Natural killer cell (primary cell): ENCODE results near the gene SLC9C1. TPM values are rescaled to one million over a fixed set of nuclear protein-coding genes. Genes with fewer than 3 reads are reported as not detected.

Experiments used
- ATAC-seq, 3 donors: fragments of 150-1000 bp in 2 of 3; fragments of 200-7000 bp in 1 of 3; cut with Tn5 transposase; 1 replicate in 1 of 3; 2 replicates in 2 of 3; pipeline ENCODE4 v1.10.0; 2021; ENCODE audit warnings: mild to moderate bottlenecking in 2 of 3, moderate library complexity in 2 of 3
- DNase-seq, 2 donors: peaks; one replicate each; pipeline versions ENCODE4 v3.0.0 to v3.0.0-alpha.2; 2013 to 2021; ENCODE audit warnings: mixed read lengths in 1 of 2
- H3K27ac ChIP-seq: one replicate; pipeline ENCODE4 v1.5.1; 2013; ENCODE audit warnings: mild to moderate bottlenecking, low read length
- H3K27me3 ChIP-seq: one replicate; pipeline ENCODE4 v1.6.1; 2013; ENCODE audit warnings: low read length; ENCODE audit not compliant: control insufficient read depth, insufficient read depth
- H3K36me3 ChIP-seq: one replicate; pipeline ENCODE4 v1.6.1; 2013; ENCODE audit warnings: low read length; ENCODE audit not compliant: control insufficient read depth, insufficient read depth
- H3K4me1 ChIP-seq: one replicate; pipeline ENCODE4 v1.6.1; 2013; ENCODE audit warnings: low read length; ENCODE audit not compliant: control insufficient read depth, insufficient read depth
- H3K4me3 ChIP-seq: one replicate; pipeline ENCODE4 v1.5.1; 2013; ENCODE audit warnings: low read length
- H3K9me3 ChIP-seq: one replicate; pipeline ENCODE4 v1.6.1; 2013; ENCODE audit warnings: low read length; ENCODE audit not compliant: control insufficient read depth, insufficient read depth
- H3K27ac Mint-ChIP-seq, 2 donors: one replicate each; pipeline ENCODE4 v1.8.0; 2022; ENCODE audit warnings: mild to moderate bottlenecking in 2 of 2, mixed read lengths in 2 of 2, moderate library complexity in 1 of 2
- H3K27me3 Mint-ChIP-seq, 2 donors: one replicate each; pipeline ENCODE4 v1.8.0; 2022; ENCODE audit warnings: low read depth in 2 of 2, mixed read lengths in 2 of 2
- H3K36me3 Mint-ChIP-seq: one replicate; pipeline ENCODE4 v1.8.0; 2022; ENCODE audit warnings: mixed read lengths
- H3K4me1 Mint-ChIP-seq, 2 donors: one replicate each; pipeline ENCODE4 v1.8.0; 2022; ENCODE audit warnings: mixed read lengths in 2 of 2
- H3K4me3 Mint-ChIP-seq: one replicate; pipeline ENCODE4 v1.8.0; 2022; ENCODE audit warnings: mild to moderate bottlenecking, moderate library complexity, mixed read lengths
- H3K9me3 Mint-ChIP-seq, 2 donors: one replicate each; pipeline ENCODE4 v1.8.0; 2022; ENCODE audit warnings: mixed read lengths in 2 of 2
- CTCF ChIP-seq: fragments of 200-600 bp; IDR thresholded peaks from one replicate; pipeline ENCODE4 v1.8.0; 2022; ENCODE audit warnings: antibody characterized with exemption
- WGBS: methylation state at CpG from one replicate; pipeline ENCODE4 v1.1.7; 2013; ENCODE audit warnings: missing lambda C conversion rate; ENCODE audit not compliant: insufficient coverage; 5-methylcytosine and 5-hydroxymethylcytosine counted together
- intact Hi-C: fragments of 100-400 bp; cut with micrococcal nuclease; formaldehyde crosslinking; loops from one replicate; pipeline ENCODE4 v1.14.2; 2022
- total RNA-seq, 4 donors: library from RNA; stranded (reverse); fragments of 120-200 nt in 1 of 4; gene quantifications; one replicate each; pipeline versions ENCODE4 v1.2.3 to v1.2.4, GENCODE V29; 2013 to 2022

Gene SLC9C1
- total RNA-seq, 3 donors from 2014 or later (not counting 1 experiment from before 2014, with no cell fraction given), result not detected

- DNase-seq, result no peak
- ATAC-seq, result no peak
- Mint-ChIP-seq H3K27ac (no peak overlapping the region), H3K4me3 (no peak overlapping the region), H3K27me3 (peaks cover 0 to 2% of the 10 kb centered on the region in 2 donors), H3K36me3 (no peaks in the 10 kb centered on the region), H3K4me1 (no peaks in the 10 kb centered on the region), H3K9me3 (no peaks in the 10 kb centered on the region)
- H3K36me3 ChIP-seq, result no peaks in the 10 kb centered on the region
- H3K4me3 ChIP-seq, result no peak overlapping the region
- H3K27ac ChIP-seq, result no peak overlapping the region
- no peak for TF ChIP-seq CTCF
- intact Hi-C loops, result no loop called here
- WGBS, result 74% methylated on average over 4 of the region's 7 CpGs
- no peaks in the 10 kb centered on the region for H3K9me3 ChIP-seq
- H3K27me3 ChIP-seq, result no peaks in the 10 kb centered on the region
- peaks cover 8% of the 10 kb centered on the region for H3K4me1 ChIP-seq
Measured at GRCh38 chr3:112308151-112308911, 14.3 kb upstream of the SLC9C1 start.

- Mint-ChIP-seq H3K27me3 (no peaks in the 10 kb centered on the region), H3K9me3 (no peaks in the 10 kb centered on the region), H3K4me3 (no peak overlapping the region), H3K27ac (no peak overlapping the region), H3K4me1 (no peaks in the 10 kb centered on the region), H3K36me3 (no peaks in the 10 kb centered on the region)
- H3K4me1 ChIP-seq, result peaks cover 9% of the 10 kb centered on the region
- H3K4me3 ChIP-seq, result no peak overlapping the region
- ATAC-seq (no peak), DNase-seq (no peak)
- intact Hi-C loops, result no loop called here
- 66% methylated on average over 2 of the region's 4 CpGs for WGBS
- H3K27me3 ChIP-seq, result no peaks in the 10 kb centered on the region
- no peak overlapping the region for H3K27ac ChIP-seq
- H3K9me3 ChIP-seq, result no peaks in the 10 kb centered on the region
- no peaks in the 10 kb centered on the region for H3K36me3 ChIP-seq
- TF ChIP-seq CTCF, result no peak
Measured at GRCh38 chr3:112307557-112307956, 13.5 kb upstream of the SLC9C1 start.

- H3K36me3 Mint-ChIP-seq, result no peaks in the 10 kb centered on the region
- H3K36me3 ChIP-seq, result no peaks in the 10 kb centered on the region
- H3K4me1 Mint-ChIP-seq, result no peaks in the 10 kb centered on the region
- intact Hi-C loops, result no loop called here
- ATAC-seq (no peak), DNase-seq (no peak)
- no peak for TF ChIP-seq CTCF
- H3K27ac Mint-ChIP-seq, result no peak overlapping the region
- H3K27me3 Mint-ChIP-seq, result no peaks in the 10 kb centered on the region
- H3K27ac ChIP-seq, result no peak overlapping the region
- 98% methylated on average over 8 of the region's 9 CpGs for WGBS
- no peak overlapping the region for H3K4me3 Mint-ChIP-seq
- no peak overlapping the region for H3K4me3 ChIP-seq
- no peaks in the 10 kb centered on the region for H3K27me3 ChIP-seq
- H3K4me1 ChIP-seq, result peaks cover 9% of the 10 kb centered on the region
- no peaks in the 10 kb centered on the region for H3K9me3 ChIP-seq
- no peaks in the 10 kb centered on the region for H3K9me3 Mint-ChIP-seq
Measured at GRCh38 chr3:112306825-112307224, 12.8 kb upstream of the SLC9C1 start.

- 80% methylated on average over 2 of the region's 2 CpGs for WGBS
- Histone ChIP-seq H3K27ac (no peak overlapping the region), H3K4me3 (no peak overlapping the region), H3K9me3 (no peaks in the 10 kb centered on the region), H3K4me1 (peaks cover 9% of the 10 kb centered on the region), H3K27me3 (no peaks in the 10 kb centered on the region), H3K36me3 (no peaks in the 10 kb centered on the region)
- DNase-seq (peak in 1 of 2 donors; percentile 22), ATAC-seq (no peak)
- Mint-ChIP-seq H3K36me3 (no peaks in the 10 kb centered on the region), H3K9me3 (no peaks in the 10 kb centered on the region), H3K27ac (no peak overlapping the region), H3K27me3 (no peaks in the 10 kb centered on the region), H3K4me1 (no peaks in the 10 kb centered on the region), H3K4me3 (no peak overlapping the region)
- intact Hi-C loops, result no loop called here
- TF ChIP-seq CTCF, result no peak
Measured at GRCh38 chr3:112304611-112305010, 10.6 kb upstream of the SLC9C1 start.
